Activated T-helper 1 cell treated with Interleukin-2 at 50 U/mL for 16 hours (primary cell): ENCODE data around the gene PKP1.
A peak's percentile ranks its signal among the peaks of the same experiment; 100 is the strongest.
"Not testable (repeated sequence)": the region's sequence is repeated elsewhere in the genome, so short reads cannot be mapped to it uniquely, and the experiment has no call there.

Source experiments
- DNase-seq: peaks from one replicate; pipeline ENCODE4 v3.0.0-alpha.2; 2020; ENCODE audit warnings: low read depth

The PKP1 gene, protein sequence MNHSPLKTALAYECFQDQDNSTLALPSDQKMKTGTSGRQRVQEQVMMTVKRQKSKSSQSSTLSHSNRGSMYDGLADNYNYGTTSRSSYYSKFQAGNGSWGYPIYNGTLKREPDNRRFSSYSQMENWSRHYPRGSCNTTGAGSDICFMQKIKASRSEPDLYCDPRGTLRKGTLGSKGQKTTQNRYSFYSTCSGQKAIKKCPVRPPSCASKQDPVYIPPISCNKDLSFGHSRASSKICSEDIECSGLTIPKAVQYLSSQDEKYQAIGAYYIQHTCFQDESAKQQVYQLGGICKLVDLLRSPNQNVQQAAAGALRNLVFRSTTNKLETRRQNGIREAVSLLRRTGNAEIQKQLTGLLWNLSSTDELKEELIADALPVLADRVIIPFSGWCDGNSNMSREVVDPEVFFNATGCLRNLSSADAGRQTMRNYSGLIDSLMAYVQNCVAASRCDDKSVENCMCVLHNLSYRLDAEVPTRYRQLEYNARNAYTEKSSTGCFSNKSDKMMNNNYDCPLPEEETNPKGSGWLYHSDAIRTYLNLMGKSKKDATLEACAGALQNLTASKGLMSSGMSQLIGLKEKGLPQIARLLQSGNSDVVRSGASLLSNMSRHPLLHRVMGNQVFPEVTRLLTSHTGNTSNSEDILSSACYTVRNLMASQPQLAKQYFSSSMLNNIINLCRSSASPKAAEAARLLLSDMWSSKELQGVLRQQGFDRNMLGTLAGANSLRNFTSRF

DNA sequence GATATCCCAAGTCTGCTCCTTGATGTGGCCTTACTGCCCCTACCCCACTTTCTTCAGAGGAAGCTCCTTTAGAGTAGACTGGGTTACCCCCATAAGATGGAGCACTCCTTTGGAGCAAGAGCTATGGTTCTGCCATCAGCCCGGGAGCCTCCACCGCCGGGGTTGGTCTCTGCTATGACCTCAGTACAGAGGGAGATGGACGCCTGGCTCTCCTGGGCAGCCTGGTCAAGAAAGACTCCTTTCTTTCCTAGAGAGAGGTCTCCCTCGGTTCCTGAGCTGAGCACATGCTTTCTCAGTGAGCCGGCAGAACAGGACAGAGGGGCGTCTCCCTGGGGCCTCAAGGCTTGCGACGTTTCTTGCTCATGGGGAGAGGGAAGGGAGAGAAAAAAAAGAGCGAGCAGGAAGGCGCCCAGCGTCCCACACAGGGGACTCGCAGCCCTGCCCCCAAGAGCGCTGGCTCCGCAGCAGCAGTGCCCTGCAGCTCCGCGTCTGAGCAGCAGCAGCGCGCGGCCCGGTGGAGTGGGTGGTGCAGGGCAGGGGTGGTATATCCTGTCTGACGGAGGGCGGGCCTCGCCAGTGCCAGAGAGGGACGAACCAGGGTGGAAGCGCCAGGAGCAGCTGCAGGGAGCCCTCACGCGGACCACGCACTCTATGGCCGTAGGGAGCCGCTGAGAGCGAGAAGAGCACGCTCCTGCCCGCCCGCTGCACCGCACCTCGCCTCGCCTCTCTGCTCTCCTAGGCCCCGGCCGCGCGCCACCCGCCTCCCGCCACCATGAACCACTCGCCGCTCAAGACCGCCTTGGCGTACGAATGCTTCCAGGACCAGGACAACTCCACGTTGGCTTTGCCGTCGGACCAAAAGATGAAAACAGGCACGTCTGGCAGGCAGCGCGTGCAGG, at the start of gene PKP1:
Gene PKP1, plus strand, starts transcription at position 576 of the 899 bp plus-strand sequence. Its CDS starts 197 bp downstream, at position 773.
- no peak for DNase-seq

DNA sequence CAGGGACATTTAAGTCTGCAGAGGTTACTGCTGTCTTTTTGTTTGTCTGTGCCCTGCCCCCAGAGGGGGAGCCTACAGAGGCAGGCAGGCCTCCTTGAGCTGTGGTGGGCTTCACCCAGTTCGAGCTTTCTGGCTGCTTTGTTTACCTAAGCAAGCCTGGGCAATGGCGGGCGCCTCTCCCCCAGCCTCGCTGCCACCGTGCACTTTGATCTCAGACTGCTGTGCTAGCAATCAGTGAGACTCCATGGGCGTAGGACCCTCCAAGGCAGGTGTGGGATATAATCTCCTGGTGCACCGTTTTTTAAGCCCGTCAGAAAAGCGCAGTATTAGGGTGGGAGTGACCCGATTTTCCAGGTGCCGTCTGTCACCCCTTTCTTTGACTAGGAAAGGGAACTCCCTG, 43.7 kb upstream of the PKP1 start:
- not testable (repeated sequence) for DNase-seq

DNA sequence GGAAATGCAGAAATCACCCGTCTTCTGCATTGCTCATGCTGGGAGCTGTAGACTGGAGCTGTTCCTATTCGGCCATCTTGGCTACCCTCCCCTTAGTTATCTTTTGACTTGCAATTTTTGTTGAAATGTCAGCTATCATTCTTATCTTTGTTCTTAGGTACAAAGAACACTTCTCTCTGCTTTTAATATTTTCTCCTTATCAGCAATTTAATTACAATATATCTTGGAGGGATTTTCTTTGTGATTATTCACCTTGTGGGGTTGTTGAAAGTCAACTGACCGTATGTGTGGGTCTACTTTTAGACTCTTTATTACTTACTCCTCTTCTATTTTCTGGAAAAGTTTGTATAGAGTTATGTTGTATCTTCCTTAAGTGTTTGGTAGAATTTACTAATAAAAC, 43.1 kb upstream of the PKP1 start:
- no peak for DNase-seq

DNA sequence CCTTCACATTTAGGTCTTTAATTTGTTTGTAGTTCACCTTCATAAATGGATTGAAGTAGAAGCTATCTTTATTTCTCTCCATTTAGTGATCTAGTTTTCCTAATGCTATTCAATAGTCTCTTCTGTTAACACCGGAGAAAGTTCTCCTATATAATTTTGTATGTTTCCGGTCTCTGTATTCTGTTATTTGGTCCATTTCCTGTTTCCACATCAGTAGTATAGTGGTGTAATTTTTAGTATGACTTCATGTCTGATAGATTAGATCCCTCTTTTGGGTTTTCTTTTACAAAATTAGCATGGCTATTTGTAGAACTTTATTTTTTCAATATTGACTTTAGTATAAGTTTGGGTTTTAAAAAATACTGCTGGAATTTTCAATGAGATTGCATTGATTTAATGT, 41.6 kb upstream of the PKP1 start:
- no peak for DNase-seq

DNA sequence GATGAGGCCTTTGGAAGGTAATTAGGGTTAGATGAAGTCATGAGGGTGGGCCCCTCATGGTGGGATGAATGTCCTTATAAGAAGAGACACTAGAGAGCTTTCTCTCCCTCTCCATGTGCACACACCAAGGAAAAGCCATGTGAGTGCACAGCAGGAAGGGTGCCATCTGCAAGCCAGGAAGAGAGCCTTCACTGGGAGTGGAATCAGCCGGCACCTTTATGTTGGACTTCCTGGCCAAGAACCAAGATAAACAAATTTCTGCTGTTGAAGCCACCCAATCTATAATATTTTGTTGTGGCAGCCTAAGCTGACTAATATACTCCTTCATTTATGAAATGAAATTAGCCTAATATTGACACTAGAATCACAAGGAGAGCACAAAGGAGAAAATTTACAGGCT, 38.2 kb upstream of the PKP1 start:
- DNase-seq: no peak

DNA sequence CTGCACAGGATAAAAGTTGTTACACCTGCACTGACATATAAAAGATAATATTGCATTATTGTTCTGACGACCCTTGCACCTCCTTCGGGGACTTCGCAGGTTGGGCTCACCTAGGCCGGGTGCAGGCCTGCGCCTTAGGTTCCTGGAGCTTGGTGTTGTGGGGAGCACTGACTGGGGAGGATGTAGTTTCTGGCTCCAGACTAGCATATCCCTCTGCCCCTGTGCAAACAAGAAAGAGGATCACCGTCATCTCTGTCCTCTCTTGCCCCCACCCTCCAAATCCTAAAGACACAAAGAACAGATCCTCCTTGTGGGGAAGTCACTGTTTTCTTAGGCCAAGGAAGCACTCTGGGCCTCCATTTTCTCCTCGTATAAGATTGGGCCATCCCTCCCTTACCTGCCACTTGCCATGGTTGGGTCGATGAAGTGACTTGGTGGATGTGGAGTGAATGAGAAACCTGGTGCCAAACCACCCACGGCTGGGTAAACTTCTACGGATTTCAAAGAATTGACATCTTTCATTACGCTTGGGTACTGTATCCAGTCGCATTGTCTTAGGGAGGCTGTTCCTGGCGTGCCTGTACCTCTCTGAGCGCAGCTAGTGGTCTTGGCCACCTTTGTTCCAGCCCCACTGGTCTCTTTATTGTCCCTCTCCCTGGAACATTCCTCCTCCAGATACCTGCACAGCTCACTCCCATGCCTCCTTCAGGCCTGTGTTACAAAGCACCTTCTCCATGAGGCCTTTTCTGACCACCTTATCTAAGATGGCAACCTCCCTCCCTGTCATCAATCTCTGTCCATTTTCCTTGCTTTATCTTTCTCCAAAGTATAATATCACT, 34.4 kb upstream of the PKP1 start:
- no peak for DNase-seq

DNA sequence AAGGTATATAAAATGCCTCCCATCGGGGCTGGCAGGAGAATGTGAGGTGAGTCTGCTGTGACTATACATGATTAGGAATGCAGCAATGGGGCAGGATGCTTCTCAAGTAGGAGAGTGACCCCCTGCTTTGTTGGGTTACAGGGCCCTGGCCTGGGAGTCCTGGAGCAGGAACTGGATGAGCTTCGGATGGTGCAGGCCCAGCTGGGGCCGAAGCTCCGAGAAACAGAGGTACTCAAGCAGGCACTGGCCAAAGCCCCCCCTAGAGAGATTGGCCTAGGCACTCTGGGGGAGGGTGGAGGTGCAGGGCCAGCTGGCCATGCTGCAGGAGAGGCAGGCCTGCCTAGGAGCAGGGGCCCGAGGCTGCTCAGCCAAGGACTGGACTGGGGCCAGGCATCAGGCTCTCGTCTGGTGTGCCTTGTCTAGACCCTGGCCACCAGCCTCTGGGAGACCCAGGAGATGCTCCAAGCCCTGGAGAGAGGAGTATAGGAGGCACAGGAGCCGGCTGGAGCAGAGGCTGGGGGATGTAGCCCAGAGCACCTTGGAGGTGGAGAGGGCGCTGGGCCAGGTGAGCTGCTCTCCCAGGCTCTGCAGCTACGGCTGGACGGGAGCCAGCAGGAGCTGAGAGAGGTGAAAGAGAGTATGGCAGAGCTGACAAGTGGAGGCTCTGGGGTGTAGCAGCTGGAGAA, 32.8 kb upstream of the PKP1 start:
- DNase-seq: no peak

DNA sequence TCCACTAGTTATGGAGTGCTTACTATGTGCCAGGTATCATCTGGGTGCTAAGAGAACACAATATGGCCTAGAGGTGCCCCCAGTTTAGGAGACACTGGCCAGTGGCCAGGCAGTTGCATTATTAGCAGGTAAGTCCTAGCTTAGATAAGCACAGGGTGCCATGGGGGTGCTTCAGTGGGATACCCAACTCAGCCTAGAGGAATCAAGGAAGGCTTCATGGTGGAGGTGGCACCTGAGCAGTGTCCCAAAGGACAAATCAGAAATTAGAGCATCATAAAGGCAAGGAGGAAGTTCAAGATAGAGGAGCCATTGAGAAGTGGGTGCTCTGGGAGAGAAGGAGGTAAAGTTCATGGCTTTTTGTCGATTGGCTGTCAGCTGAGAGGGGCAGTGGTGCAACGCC, 31.9 kb upstream of the PKP1 start:
- DNase-seq: no peak

DNA sequence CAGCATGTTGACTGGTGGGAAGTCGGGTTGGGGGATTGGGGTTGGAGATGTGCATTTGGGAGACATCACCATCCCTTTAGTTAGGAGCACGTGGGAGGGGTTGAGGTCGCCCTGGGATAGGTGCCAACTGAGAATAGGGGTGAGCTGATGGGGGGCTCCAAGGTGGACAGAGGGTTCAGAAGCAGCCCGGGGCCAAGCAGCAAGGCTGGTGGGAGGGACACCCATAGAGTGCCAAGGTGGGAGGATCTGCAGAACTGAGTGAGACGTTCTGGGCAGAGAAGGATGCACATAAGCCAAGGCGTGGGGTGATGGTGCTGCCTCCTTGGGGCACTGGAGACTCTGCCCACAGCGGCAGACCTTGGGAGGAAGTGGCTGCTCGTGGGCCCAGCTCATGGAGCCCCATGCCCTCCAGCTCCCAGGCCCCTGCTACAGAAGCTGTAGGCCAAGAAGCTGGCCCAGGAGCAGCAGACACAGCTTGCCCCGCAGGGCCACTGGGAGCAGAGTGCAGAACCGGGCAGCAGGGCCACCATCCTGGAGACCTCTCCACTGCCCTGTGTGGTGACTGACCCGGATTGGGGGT, 31.4 kb upstream of the PKP1 start:
- DNase-seq: no peak

DNA sequence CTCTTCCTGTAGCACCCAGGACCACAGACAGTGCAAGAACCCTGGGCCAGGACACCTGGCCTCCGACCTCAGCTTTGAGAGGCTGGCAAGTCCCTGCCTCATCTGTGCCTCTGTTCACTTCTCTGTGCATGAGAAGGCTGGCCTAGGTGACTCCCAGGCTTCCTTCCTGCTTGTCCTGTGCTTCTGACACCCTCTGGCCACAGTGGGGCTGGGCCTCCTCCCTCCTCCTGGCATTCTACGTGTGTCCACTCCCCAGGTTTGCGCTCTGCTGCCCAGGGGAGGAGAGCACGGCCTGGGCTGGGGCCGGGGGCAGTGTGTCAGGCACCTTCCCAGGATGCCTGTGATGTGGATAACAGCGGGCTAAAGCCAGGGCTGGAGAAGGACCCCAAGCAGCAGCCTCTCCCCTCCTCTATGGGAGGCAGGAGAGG, 30.3 kb upstream of the PKP1 start:
- DNase-seq: no peak

DNA sequence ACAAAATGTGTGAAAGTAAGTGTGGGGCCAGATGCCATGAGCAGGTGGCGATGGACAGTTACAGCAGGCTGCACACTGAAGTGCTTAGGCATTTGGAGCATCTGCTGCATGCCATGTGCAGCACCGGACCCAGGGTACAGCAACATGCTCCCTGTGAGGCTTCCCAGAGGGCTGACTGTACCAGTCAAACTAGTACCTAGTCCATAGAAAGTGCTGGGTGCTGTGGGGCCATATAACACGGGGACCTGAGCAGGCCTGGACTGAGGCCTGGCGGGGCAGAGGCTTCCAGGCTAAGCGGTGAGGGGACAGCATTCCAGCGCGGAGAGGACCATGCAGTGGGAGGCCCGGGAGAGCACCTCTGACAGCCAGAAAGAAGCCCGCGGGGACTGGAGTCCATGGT, 29.9 kb upstream of the PKP1 start:
- DNase-seq: no peak

DNA sequence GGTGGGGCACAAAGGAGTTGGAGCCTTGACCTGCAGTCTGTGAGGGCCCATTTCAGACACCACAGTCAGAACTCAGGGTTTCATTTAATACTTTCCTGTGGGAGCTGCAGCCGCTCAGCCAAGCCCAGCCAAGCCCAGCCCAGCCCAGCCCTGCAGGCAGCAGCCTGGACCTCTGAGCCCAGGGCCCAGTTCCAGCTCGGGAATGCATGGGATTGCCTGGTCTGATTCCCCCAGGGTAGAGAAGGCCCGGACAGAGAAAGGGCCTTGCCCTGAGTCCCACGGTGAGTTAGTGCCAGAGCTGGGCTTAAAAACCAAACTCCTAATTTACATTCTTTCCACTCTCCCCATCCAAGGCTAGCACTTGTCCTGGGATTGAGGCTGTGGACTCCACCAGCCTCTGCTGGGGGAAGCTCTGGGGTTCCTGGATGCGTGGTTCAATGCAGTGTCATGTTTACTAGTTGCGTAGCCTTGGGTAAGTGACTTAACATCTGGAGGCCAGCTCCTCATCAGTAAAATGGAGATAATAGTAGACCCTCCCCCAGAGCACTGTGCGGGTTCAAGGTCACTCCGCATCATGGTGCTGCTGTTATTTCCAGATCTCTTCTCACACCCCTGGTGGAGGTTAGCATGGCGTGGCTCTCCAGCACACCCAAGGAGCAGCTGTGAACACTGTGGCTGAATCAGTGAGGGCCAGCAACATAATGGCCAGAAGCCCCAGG, 29.2 kb upstream of the PKP1 start:
- DNase-seq: no peak

DNA sequence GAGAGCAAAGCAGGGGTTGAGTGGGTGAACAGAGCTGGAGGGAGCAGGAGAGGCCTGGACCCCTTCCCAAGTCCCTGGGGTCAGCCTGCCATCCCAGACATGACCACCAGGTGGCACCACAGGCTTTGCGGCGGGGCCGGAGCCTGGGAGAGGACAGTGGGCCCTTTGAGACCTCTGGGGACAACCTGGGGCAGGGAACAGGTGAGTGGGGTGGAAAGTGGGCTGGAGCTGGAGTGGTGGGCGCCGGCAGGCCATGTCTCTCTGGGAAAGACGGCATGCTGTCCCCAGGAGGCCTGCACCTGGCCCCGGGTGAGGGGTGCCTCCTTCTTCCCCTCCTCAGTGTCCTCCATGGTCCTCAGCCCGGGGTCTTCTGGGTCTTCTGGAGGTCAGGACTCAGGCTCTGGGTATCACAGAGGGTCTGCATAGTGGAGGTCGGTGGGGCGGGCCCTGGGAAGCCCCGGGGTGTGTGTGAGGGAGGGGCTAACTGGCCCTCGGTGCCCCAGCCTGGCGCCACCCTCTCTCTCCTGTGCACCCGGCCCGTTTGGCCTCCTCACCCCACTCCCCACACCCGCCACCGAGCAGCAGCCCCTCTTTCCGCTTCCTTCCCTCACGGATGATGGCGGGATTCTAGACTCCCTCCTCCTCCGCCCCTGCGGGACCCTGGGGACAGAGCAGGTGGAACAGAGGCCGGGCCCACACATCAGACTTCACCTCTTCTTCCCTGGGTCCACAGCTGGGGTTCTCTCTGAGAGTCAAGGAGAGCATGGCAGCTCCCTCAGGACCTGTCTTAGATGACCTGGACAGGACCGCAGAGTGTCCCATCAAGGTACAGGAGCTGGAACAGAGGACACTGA, 28.5 kb upstream of the PKP1 start:
- peak; percentile 26 for DNase-seq

DNA sequence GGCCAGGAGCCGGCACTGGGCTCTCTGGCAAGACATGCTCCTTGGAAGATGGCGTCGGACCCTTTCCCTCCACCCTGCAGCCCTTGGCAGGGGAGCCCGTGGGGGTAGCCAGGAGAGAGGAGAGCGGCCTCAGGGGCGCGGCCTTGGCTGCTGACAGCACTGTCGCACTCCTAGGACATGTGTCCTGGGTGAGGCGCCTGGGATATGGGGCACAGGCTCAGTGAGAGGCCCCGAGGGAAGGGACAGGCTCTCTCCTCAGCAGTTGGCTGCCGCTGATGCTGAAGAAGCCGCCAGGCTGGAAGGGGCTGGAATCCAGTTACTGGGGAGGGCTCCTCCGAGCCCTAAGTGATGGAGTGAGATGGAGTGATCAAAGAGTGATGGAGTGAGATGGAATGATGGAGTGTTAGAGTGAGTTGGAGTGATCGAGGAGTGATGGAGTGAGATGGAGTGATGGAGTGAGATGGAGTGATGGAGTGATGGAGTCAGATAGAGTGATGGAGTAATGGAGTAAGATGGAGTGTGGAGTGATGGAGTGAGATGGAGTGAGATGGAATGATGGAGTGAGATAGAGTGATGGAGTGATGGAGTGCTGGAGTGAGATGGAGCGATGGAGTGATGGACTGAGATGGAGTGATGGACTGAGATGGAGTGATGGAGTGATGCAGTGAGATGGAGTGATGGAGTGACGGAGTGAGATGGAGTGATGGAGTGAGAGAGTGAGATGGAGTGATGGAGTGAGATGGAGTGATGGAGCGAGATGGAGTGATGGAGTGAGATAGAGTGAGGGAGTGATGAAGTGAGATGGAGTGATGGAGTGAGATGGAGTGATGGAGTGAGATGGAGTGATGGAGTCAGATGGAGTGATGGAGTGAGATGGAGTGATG, 27.6 kb upstream of the PKP1 start:
- DNase-seq: no peak

DNA sequence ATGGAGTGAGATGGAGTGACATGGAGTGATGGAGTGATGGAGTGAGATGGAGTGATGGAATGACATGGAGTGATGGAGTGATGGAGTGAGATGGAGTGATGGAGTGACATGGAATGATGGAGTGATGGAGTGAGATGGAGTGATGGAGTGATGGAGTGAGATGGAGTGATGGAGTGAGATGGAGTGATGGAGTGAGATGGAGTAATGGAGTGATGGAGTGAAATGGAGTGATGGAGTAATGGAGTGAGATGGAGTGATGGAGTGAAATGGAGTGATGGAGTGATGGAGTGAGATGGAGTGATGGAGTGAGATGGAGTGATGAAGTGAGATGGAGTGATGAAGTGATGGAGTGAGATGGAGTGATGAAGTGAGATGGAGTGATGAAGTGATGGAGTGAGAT, 25.2 kb upstream of the PKP1 start:
- DNase-seq: not testable (repeated sequence)

DNA sequence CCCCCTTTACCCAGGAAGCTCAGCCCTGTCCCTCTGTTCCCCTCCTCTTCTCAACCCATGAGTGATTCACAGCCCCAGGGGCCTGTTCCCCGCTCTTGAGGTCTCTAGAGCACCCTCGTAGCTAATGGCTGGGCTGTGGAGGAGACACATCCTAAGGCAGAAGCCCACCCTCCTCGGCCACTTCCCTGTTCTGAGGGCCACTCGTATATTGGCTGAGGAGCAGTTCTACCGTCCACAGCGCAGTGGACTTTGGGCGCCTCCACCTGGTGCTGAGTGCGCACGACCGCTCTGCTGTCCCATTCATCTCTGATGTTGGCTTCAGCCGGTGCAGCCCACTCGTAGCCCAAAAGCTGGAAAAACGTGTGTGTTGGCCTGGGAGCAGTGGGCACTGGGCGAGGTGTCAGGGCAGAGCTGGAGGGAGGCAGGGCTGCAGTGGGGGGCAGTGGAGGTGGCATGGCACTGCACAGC, 24.5 kb upstream of the PKP1 start:
- no peak for DNase-seq

DNA sequence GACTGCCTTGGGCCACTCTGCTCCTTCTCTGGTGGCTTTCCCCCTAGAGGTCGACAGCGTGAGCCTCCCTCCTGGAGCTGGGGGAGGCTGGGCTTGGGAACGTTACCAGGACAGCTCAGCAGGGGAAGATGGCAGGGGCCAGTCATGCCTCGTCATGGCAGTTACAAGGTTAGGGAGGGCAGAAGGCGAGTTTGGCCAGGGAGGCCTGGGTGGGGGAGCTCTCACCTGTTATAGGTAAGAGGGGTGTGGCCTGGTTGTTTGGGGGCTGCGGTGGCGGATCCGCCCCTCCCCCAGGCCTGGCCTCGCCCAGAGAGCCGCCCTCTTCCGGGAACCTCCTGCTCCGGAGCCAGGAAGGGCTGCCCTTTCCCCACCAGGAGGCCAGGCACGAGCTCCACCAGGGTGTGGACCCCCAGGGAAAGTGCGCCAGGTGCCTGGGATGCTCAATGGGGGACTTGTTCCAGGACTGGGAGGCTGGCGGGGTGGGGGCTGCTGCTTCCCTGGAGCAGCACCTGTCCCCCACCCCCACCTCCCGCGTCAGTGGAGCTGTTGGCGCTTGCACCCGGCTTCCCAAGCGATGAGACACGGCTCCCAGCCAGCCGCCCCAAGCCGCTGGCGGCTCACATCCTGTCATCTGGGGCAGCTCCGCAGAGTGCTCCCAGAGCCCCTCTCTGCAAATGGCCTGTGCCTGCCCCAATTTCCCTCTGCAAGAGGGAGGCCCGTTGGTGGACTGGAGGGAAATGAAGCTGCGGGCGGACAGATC, 23.6 kb upstream of the PKP1 start:
- no peak for DNase-seq
